HCT116 (cell line): ENCODE data around the gene SMIM23.

Source experiments
- CTCF ChIP-seq, 3 experiments: fragments of 200-600 bp in 1 of 3; sonication (generic) in 1 of 3; IDR thresholded peaks in 2 of 3; conservative IDR thresholded peaks in 1 of 3; 2 replicates each; pipeline ENCODE4 v1.5.1; 2012 to 2017; ENCODE audit warnings: low read depth in 2 of 3, low read length in 2 of 3, antibody characterized with exemption in 1 of 3, borderline replicate concordance in 1 of 3, control low read depth in 1 of 3, mild to moderate bottlenecking in 1 of 3, mixed read lengths in 1 of 3, mixed run types in 1 of 3, moderate library complexity in 1 of 3; ENCODE audit not compliant: insufficient read depth in 1 of 3
- JUND ChIP-seq: IDR thresholded peaks from 2 replicates; pipeline ENCODE4 v1.6.1; 2012
- MAX ChIP-seq: IDR thresholded peaks from 2 replicates; pipeline ENCODE4 v1.6.1; 2012
- POLR2A ChIP-seq: IDR thresholded peaks from 2 replicates; pipeline ENCODE4 v1.7.0; 2011; ENCODE audit warnings: borderline replicate concordance; ENCODE audit not compliant: insufficient read depth, insufficient read length; ENCODE audit errors: extremely low read depth
- POLR2AphosphoS5 ChIP-seq: IDR thresholded peaks from 2 replicates; pipeline ENCODE4 v1.6.1; 2011; ENCODE audit warnings: mild to moderate bottlenecking, low read depth, low read length, moderate library complexity
- RAD21 ChIP-seq: IDR thresholded peaks from 2 replicates; pipeline ENCODE4 v1.6.1; 2012; ENCODE audit warnings: low read depth, mild to moderate bottlenecking
- REST ChIP-seq: IDR thresholded peaks from 2 replicates; pipeline ENCODE4 v1.6.1; 2012; ENCODE audit warnings: low read depth
- SIN3A ChIP-seq: IDR thresholded peaks from 2 replicates; pipeline ENCODE4 v1.6.1; 2012; ENCODE audit warnings: low read depth

GRCh38 chr5:171794470-171794960 lies 8.9 kb downstream of the SMIM23 start:
- TF ChIP-seq CTCF (IDR thresholded peaks at IDR 0.05 in 2 of 3, conservative IDR thresholded peaks at IDR 0.05 in 1 of 3; ENCODE audit: borderline replicate concordance in 1 of 3, insufficient read depth in 1 of 3, low read depth in 2 of 3, low read length in 2 of 3) (no peak), POLR2A (no peak), JUND (no peak), POLR2AphosphoS5 (no peak), MAX (no peak), REST (no peak), RAD21 (no peak), SIN3A (no peak)
